WTC11 (cell line): ENCODE measurements around the gene SYNE4. TPM values are rescaled to one million over a fixed set of nuclear protein-coding genes. Genes with fewer than 3 reads are reported as not detected.

Experiments
- ATAC-seq: fragments of 200-7000 bp; cut with Tn5 transposase; 2 replicates; pipeline ENCODE4 v1.10.0; 2021; ENCODE audit warnings: mild to moderate bottlenecking, moderate library complexity
- CTCF ChIA-PET: fragments of 300-600 bp; sonication (Branson Sonifier 250); formaldehyde crosslinking; loops from one replicate; lab custom pipeline; 2021; ENCODE audit warnings: antibody characterized with exemption; lab: Charles Lee
- POLR2A ChIA-PET: fragments of 350-600 bp; sonication (Branson Sonifier 250); formaldehyde crosslinking; loops from one replicate; lab custom pipeline; 2021; ENCODE audit warnings: antibody characterized with exemption; lab: Charles Lee
- DNase-seq: peaks from one replicate; pipeline ENCODE4 v3.0.0; 2021; ENCODE audit warnings: low spot score
- H3K27ac Mint-ChIP-seq: 2 replicates; pipeline ENCODE4 v1.8.0; 2021; ENCODE audit warnings: mixed read lengths
- H3K27me3 Mint-ChIP-seq: 2 replicates; pipeline ENCODE4 v1.8.0; 2021; ENCODE audit warnings: low read depth, mild to moderate bottlenecking, moderate library complexity, mixed read lengths
- H3K36me3 Mint-ChIP-seq: 2 replicates; pipeline ENCODE4 v1.8.0; 2021; ENCODE audit warnings: mixed read lengths
- H3K4me1 Mint-ChIP-seq: 2 replicates; pipeline ENCODE4 v1.8.0; 2022; ENCODE audit warnings: mixed read lengths
- H3K4me3 Mint-ChIP-seq: 2 replicates; pipeline ENCODE4 v1.8.0; 2021; ENCODE audit warnings: mild to moderate bottlenecking, moderate library complexity, mixed read lengths
- H3K9me3 Mint-ChIP-seq: 2 replicates; pipeline ENCODE4 v1.8.0; 2021; ENCODE audit warnings: mixed read lengths
- AFF4 ChIP-seq: sonication (generic); formaldehyde crosslinking; IDR thresholded peaks from 2 replicates; pipeline ENCODE4 v1.8.1; 2023; ENCODE audit warnings: mild to moderate bottlenecking, missing genetic modification reagents, borderline replicate concordance
- AR ChIP-seq: fragments of 250-450 bp; sonication (Bioruptor Pico); IDR thresholded peaks from 2 replicates; pipeline ENCODE4 v1.9.0; 2021; ENCODE audit warnings: mild to moderate bottlenecking
- CDX4 ChIP-seq: fragments of 250-450 bp; sonication (Bioruptor Pico); IDR thresholded peaks from 2 replicates; pipeline ENCODE4 v1.9.0; 2021; ENCODE audit warnings: moderate library complexity, mild to moderate bottlenecking, inconsistent platforms, borderline replicate concordance
- EMX1 ChIP-seq: fragments of 250-450 bp; sonication (Bioruptor Pico); IDR thresholded peaks from 2 replicates; pipeline ENCODE4 v1.8.0; 2021; ENCODE audit warnings: mild to moderate bottlenecking
- FOXJ3 ChIP-seq: sonication (generic); formaldehyde crosslinking; IDR thresholded peaks from 2 replicates; pipeline ENCODE4 v1.9.0; 2021; ENCODE audit warnings: missing genetic modification reagents, mild to moderate bottlenecking, borderline replicate concordance
- GABPB1 ChIP-seq: sonication (generic); formaldehyde crosslinking; IDR thresholded peaks from 2 replicates; pipeline ENCODE4 v1.8.1; 2023; ENCODE audit warnings: mild to moderate bottlenecking, missing genetic modification reagents
- GRHL2 ChIP-seq: fragments of 250-450 bp; sonication (Bioruptor Pico); IDR thresholded peaks from 2 replicates; pipeline ENCODE4 v1.8.0; 2022; ENCODE audit warnings: mild to moderate bottlenecking, moderate library complexity; ENCODE audit not compliant: insufficient replicate concordance, severe bottlenecking
- HMGA2 ChIP-seq: fragments of 250-450 bp; sonication (Bioruptor Pico); IDR thresholded peaks from 2 replicates; pipeline ENCODE4 v1.4.0; 2021; ENCODE audit warnings: mild to moderate bottlenecking, moderate library complexity
- IRF2 ChIP-seq: sonication (generic); formaldehyde crosslinking; IDR thresholded peaks from 2 replicates; pipeline ENCODE4 v1.8.0; 2022; ENCODE audit warnings: low read depth, missing genetic modification reagents, borderline replicate concordance
- JAZF1 ChIP-seq: fragments of 250-450 bp; sonication (Bioruptor Pico); IDR thresholded peaks from 2 replicates; pipeline ENCODE4 v1.9.0; 2021; ENCODE audit warnings: moderate library complexity, mild to moderate bottlenecking, inconsistent platforms
- MAX ChIP-seq: sonication (generic); formaldehyde crosslinking; IDR thresholded peaks from 2 replicates; pipeline ENCODE4 v1.8.0; 2022; ENCODE audit warnings: mild to moderate bottlenecking, missing genetic modification reagents
- RORB ChIP-seq: fragments of 250-450 bp; sonication (Bioruptor Pico); IDR thresholded peaks from 2 replicates; pipeline ENCODE4 v1.9.0; 2021; ENCODE audit warnings: mild to moderate bottlenecking
- SOX15 ChIP-seq: fragments of 250-450 bp; sonication (Bioruptor Pico); IDR thresholded peaks from 2 replicates; pipeline ENCODE4 v1.9.0; 2021; ENCODE audit warnings: mild to moderate bottlenecking
- TEAD1 ChIP-seq: sonication (generic); formaldehyde crosslinking; IDR thresholded peaks from 2 replicates; pipeline ENCODE4 v1.8.0; 2022; ENCODE audit warnings: mild to moderate bottlenecking, missing genetic modification reagents
- ZBTB43 ChIP-seq: sonication (generic); formaldehyde crosslinking; IDR thresholded peaks from 2 replicates; pipeline ENCODE4 v1.8.1; 2023; ENCODE audit warnings: mild to moderate bottlenecking, missing genetic modification reagents
- ZNF121 ChIP-seq: sonication (generic); formaldehyde crosslinking; IDR thresholded peaks from 2 replicates; pipeline ENCODE4 v1.8.0; 2023; ENCODE audit warnings: missing genetic modification reagents
- ZNF232 ChIP-seq: sonication (generic); formaldehyde crosslinking; IDR thresholded peaks from 2 replicates; pipeline ENCODE4 v1.8.0; 2022; ENCODE audit warnings: mild to moderate bottlenecking, missing genetic modification reagents
- ZNF416 ChIP-seq: fragments of 250-450 bp; sonication (Bioruptor Pico); IDR thresholded peaks from 2 replicates; pipeline ENCODE4 v1.9.0; 2021; ENCODE audit warnings: mild to moderate bottlenecking, inconsistent platforms
- total RNA-seq: library from RNA; stranded (reverse); gene quantifications from 3 replicates; pipeline ENCODE4 v1.2.3, GENCODE V29; 2021

Gene SYNE4
- total RNA-seq, 1 experiment from 2014 or later: 17.6 TPM

GRCh38 chr19:36025541-36025940 is 16.9 kb upstream of the SYNE4 start:
- TF ChIP-seq GABPB1 (CRISPR knock-in tag) (no peak), EMX1 (CRISPR knock-in tag) (no peak), ZNF232 (CRISPR knock-in tag) (no peak), SOX15 (CRISPR knock-in tag) (no peak), FOXJ3 (CRISPR knock-in tag) (no peak), MAX (CRISPR knock-in tag) (no peak), ZBTB43 (CRISPR knock-in tag) (no peak), AR (CRISPR knock-in tag) (no peak), ZNF121 (CRISPR knock-in tag) (no peak), TEAD1 (CRISPR knock-in tag) (no peak), RORB (no peak), AFF4 (CRISPR knock-in tag) (no peak), HMGA2 (CRISPR knock-in tag) (no peak), IRF2 (CRISPR knock-in tag) (no peak)
- ATAC-seq: no peak
- ChIA-PET CTCF (no interaction called here), POLR2A (no interaction called here)
- H3K27me3 Mint-ChIP-seq: peaks cover 4% of the 10 kb centered on the region; the same call in 1 of the 2 replicates
- no peaks in the 10 kb centered on the region for H3K9me3 Mint-ChIP-seq
- H3K27ac Mint-ChIP-seq: no peak overlapping the region
- H3K4me3 Mint-ChIP-seq: no peak overlapping the region
- H3K36me3 Mint-ChIP-seq: peaks cover 15% of the 10 kb centered on the region
- DNase-seq: no peak
- H3K4me1 Mint-ChIP-seq: no peaks in the 10 kb centered on the region

GRCh38 chr19:36023432-36023831 is 14.8 kb upstream of the SYNE4 start:
- H3K27ac Mint-ChIP-seq: no peak overlapping the region
- CTCF ChIA-PET: no interaction called here
- H3K9me3 Mint-ChIP-seq: no peaks in the 10 kb centered on the region
- peaks cover 15% of the 10 kb centered on the region for H3K36me3 Mint-ChIP-seq
- POLR2A ChIA-PET: no interaction called here
- TF ChIP-seq CDX4 (no peak), JAZF1 (no peak), MAX (CRISPR knock-in tag) (no peak), ZNF416 (CRISPR knock-in tag) (no peak), GRHL2 (CRISPR knock-in tag) (no peak), ZNF121 (CRISPR knock-in tag) (0 out of 2 replicates have a peak, but pooled peaks have one; percentile 19)
- no peak for DNase-seq
- no peak overlapping the region for H3K4me3 Mint-ChIP-seq
- no peaks in the 10 kb centered on the region for H3K4me1 Mint-ChIP-seq
- no peak for ATAC-seq
- H3K27me3 Mint-ChIP-seq: no peaks in the 10 kb centered on the region
